Endothelial cell of umbilical vein (primary cell): Measurements from ENCODE around the gene PLEKHM2.

Experiments
- CTCF ChIP-seq, 2 donors: IDR thresholded peaks; 1 replicate in 1 of 2; 2 replicates in 1 of 2; pipeline ENCODE4 v1.5.1; 2011; ENCODE audit warnings: low read length in 2 of 2, mild to moderate bottlenecking in 2 of 2, moderate library complexity in 2 of 2, control low read depth in 1 of 2, inconsistent platforms in 1 of 2, low read depth in 1 of 2; ENCODE audit not compliant: insufficient read depth in 1 of 2; ENCODE audit errors: extremely low read depth in 1 of 2
- EZH2 ChIP-seq: IDR thresholded peaks from 2 replicates; pipeline ENCODE4 v1.6.1; 2012; ENCODE audit warnings: borderline replicate concordance, low read depth, mild to moderate bottlenecking, moderate library complexity, low read length, inconsistent platforms; ENCODE audit not compliant: severe bottlenecking
- FOS ChIP-seq: IDR thresholded peaks from 2 replicates; pipeline ENCODE4 v1.6.1; 2011; ENCODE audit warnings: mild to moderate bottlenecking, low read length, moderate library complexity, borderline replicate concordance; ENCODE audit not compliant: insufficient read depth
- POLR2AphosphoS5 ChIP-seq: IDR thresholded peaks from 2 replicates; pipeline ENCODE4 v1.6.1; 2012; ENCODE audit warnings: low read depth, mild to moderate bottlenecking, control low read depth, low read length, moderate library complexity; ENCODE audit not compliant: insufficient read depth

- TF ChIP-seq POLR2AphosphoS5 (no peak), EZH2 (no peak), CTCF (IDR thresholded peaks at IDR 0.05; ENCODE audit: extremely low read depth in 1 of 2, insufficient read depth in 1 of 2, low read depth in 1 of 2, low read length in 2 of 2) (no peak), FOS (no peak)
Observed at GRCh38 chr1:15744122-15744679, 60.1 kb downstream of the PLEKHM2 start.
